Ovary (tissue), 3 donors: ENCODE measurements around the gene ARFGAP1.

Source experiments
- POLR2A ChIP-seq: fragments of 450-650 bp; IDR thresholded peaks from one replicate; pipeline ENCODE4 v1.6.1; 2017; ENCODE audit warnings: antibody characterized with exemption, mild to moderate bottlenecking, moderate library complexity
- TF ChIP-seq, protein P1 (sequence below), 3 donors: fragments of 450-650 bp in 2 of 3; fragments of 200-600 bp in 1 of 3; IDR thresholded peaks; one replicate each; pipeline versions ENCODE4 v1.5.1 to v1.8.0; 2016 to 2022; ENCODE audit warnings: antibody characterized with exemption in 3 of 3, mild to moderate bottlenecking in 1 of 3
- donor health status: DM: no; HTN: no; CAD: no.

DNA sequence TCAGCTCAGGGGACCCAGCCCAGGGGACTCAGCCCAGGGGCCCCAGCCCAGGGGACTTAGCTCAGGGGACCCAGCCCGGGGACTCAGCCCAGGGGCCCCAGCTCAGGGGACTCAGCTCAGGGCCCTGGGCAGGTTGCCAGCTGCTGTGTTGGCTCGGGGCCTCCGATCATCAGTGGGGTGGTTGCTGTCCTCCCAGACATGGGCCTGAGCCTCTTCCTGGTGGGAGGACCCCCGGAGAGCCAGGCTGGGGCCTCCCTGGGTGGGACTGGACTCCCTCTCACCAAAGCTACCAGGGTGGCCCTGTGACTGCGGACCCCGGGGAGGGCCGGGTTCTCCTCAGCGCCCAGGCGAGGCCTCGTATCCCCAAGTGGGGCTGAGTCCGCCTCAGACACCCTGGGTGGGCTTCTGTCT lies 24.8 kb downstream of the ARFGAP1 start:
- TF ChIP-seq, protein P1, sequence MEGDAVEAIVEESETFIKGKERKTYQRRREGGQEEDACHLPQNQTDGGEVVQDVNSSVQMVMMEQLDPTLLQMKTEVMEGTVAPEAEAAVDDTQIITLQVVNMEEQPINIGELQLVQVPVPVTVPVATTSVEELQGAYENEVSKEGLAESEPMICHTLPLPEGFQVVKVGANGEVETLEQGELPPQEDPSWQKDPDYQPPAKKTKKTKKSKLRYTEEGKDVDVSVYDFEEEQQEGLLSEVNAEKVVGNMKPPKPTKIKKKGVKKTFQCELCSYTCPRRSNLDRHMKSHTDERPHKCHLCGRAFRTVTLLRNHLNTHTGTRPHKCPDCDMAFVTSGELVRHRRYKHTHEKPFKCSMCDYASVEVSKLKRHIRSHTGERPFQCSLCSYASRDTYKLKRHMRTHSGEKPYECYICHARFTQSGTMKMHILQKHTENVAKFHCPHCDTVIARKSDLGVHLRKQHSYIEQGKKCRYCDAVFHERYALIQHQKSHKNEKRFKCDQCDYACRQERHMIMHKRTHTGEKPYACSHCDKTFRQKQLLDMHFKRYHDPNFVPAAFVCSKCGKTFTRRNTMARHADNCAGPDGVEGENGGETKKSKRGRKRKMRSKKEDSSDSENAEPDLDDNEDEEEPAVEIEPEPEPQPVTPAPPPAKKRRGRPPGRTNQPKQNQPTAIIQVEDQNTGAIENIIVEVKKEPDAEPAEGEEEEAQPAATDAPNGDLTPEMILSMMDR (IDR thresholded peaks at IDR 0.05) = no peak
- TF ChIP-seq POLR2A = no peak
